Caco-2 (cell line): ENCODE measurements around the gene ELOVL1. TPM values are rescaled to one million over a fixed set of nuclear protein-coding genes. Genes with fewer than 3 reads are reported as not detected.

Experiments used
- BruUV-seq: library from RNA; stranded (reverse); fragments of 400-500 nt; replicated peaks from 2 replicates; lab custom pipeline; 2021; lab: Mats Ljungman, UMichigan
- CTCF ChIA-PET: fragments of 300-600 bp; sonication (Branson Sonifier 250); formaldehyde crosslinking; loops from one replicate; lab custom pipeline; 2022; ENCODE audit warnings: antibody characterized with exemption; lab: Charles Lee
- POLR2A ChIA-PET: fragments of 300-600 bp; sonication (Branson Sonifier 250); formaldehyde crosslinking; loops from one replicate; lab custom pipeline; 2022; ENCODE audit warnings: antibody characterized with exemption; lab: Charles Lee
- DNase-seq, 2 experiments: peaks; one replicate each; pipeline versions ENCODE4 v3.0.0 to v3.0.0-alpha.2; 2020 to 2022
- H3K27me3 ChIP-seq: replicated peaks from 2 replicates; pipeline ENCODE4 v1.6.0; 2011; ENCODE audit warnings: low read length; ENCODE audit not compliant: control insufficient read depth, insufficient read depth
- H3K36me3 ChIP-seq: 2 replicates; pipeline ENCODE4 v1.5.1; 2011; ENCODE audit warnings: low read length; ENCODE audit not compliant: control insufficient read depth, insufficient read depth
- H3K4me1 ChIP-seq: fragments of 250-450 bp; sonication (Bioruptor Pico); 2 replicates; pipeline ENCODE4 v1.5.1; 2020; ENCODE audit warnings: mild to moderate bottlenecking
- H3K4me3 ChIP-seq: 2 replicates; pipeline ENCODE4 v1.5.1; 2011; ENCODE audit warnings: low read depth, mild to moderate bottlenecking, control low read depth, low read length
- H3K9me3 ChIP-seq: fragments of 250-450 bp; sonication (Bioruptor Pico); 2 replicates; pipeline ENCODE4 v1.5.1; 2020; ENCODE audit warnings: mild to moderate bottlenecking, moderate library complexity
- H3K27ac Mint-ChIP-seq: one replicate; pipeline ENCODE4 v1.8.0; 2022; ENCODE audit warnings: mixed read lengths; ENCODE audit not compliant: unreplicated experiment
- H3K27me3 Mint-ChIP-seq: one replicate; pipeline ENCODE4 v1.8.0; 2022; ENCODE audit warnings: mixed read lengths; ENCODE audit not compliant: insufficient read depth, unreplicated experiment
- H3K36me3 Mint-ChIP-seq: one replicate; pipeline ENCODE4 v1.8.0; 2022; ENCODE audit warnings: mild to moderate bottlenecking, mixed read lengths; ENCODE audit not compliant: insufficient read depth, unreplicated experiment
- H3K4me1 Mint-ChIP-seq: one replicate; pipeline ENCODE4 v1.8.0; 2022; ENCODE audit warnings: low read depth, mixed read lengths; ENCODE audit not compliant: unreplicated experiment
- H3K4me3 Mint-ChIP-seq: one replicate; pipeline ENCODE4 v1.8.0; 2022; ENCODE audit warnings: mild to moderate bottlenecking, moderate library complexity, mixed read lengths; ENCODE audit not compliant: unreplicated experiment
- H3K9me3 Mint-ChIP-seq: one replicate; pipeline ENCODE4 v1.8.0; 2022; ENCODE audit warnings: mixed read lengths; ENCODE audit not compliant: unreplicated experiment
- intact Hi-C: fragments of 100-400 bp; cut with micrococcal nuclease; formaldehyde crosslinking; loops from one replicate; pipeline ENCODE4 v1.10.0; 2022; ENCODE audit not compliant: unreplicated experiment
- microRNA-seq: library from miRNA; unstranded; fragments of <30 nt; microRNA quantifications from one replicate; pipeline ENCODE4 v1.2.0, GENCODE V29; 2022
- total RNA-seq: library from RNA; stranded (reverse); gene quantifications from 2 replicates; pipeline ENCODE4 v1.2.3, GENCODE V29; 2022
- TF ChIP-seq, protein P1 (sequence below), 2 experiments: fragments of 200-600 bp in 1 of 2; IDR thresholded peaks; 1 replicate in 1 of 2; 2 replicates in 1 of 2; pipeline versions ENCODE4 v1.5.1 to v1.8.0; 2011 to 2022; ENCODE audit warnings: antibody characterized with exemption in 1 of 2, control low read depth in 1 of 2, inconsistent platforms in 1 of 2, low read depth in 1 of 2, low read length in 1 of 2, mild to moderate bottlenecking in 1 of 2, moderate library complexity in 1 of 2; ENCODE audit not compliant: insufficient read depth in 1 of 2, severe bottlenecking in 1 of 2, unreplicated experiment in 1 of 2

The ELOVL1 gene
- total RNA-seq, 1 experiment from 2014 or later: 66.8 TPM

DNA sequence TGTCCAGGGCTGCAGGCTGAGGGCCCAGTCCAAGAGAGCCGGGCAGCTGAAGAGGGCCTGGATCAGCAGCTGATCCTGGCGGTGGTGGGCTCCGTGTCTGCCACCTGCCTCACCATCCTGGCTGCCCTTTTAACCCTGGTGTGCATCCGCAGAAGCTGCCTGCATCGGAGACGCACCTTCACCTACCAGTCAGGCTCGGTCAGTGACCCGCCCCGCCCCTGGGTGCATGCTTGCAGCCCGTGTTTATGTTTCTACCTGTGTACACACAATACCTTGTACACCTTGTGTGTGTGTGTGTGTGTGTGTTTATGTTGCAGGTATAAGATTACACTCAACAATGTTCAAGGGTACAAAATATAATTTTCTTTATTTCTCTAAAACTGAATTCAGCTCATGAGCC lies 54.0 kb downstream of the ELOVL1 start:
- Mint-ChIP-seq H3K9me3 (no peaks in the 10 kb centered on the region), H3K4me1 (no peaks in the 10 kb centered on the region), H3K27ac (no peak overlapping the region), H3K4me3 (no peak overlapping the region), H3K36me3 (no peaks in the 10 kb centered on the region), H3K27me3 (no peaks in the 10 kb centered on the region)
- BruUV-seq: no TSS peak
- intact Hi-C loops: no loop called here
- no peaks in the 10 kb centered on the region for H3K4me1 ChIP-seq
- CTCF ChIA-PET: no interaction called here
- H3K36me3 ChIP-seq: no peaks in the 10 kb centered on the region
- POLR2A ChIA-PET: no interaction called here
- H3K9me3 ChIP-seq: no peaks in the 10 kb centered on the region
- peak in 1 of 2 experiments; percentile 14 for DNase-seq
- TF ChIP-seq, protein P1, sequence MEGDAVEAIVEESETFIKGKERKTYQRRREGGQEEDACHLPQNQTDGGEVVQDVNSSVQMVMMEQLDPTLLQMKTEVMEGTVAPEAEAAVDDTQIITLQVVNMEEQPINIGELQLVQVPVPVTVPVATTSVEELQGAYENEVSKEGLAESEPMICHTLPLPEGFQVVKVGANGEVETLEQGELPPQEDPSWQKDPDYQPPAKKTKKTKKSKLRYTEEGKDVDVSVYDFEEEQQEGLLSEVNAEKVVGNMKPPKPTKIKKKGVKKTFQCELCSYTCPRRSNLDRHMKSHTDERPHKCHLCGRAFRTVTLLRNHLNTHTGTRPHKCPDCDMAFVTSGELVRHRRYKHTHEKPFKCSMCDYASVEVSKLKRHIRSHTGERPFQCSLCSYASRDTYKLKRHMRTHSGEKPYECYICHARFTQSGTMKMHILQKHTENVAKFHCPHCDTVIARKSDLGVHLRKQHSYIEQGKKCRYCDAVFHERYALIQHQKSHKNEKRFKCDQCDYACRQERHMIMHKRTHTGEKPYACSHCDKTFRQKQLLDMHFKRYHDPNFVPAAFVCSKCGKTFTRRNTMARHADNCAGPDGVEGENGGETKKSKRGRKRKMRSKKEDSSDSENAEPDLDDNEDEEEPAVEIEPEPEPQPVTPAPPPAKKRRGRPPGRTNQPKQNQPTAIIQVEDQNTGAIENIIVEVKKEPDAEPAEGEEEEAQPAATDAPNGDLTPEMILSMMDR (IDR thresholded peaks at IDR 0.05; ENCODE audit: insufficient read depth in 1 of 2, low read depth in 1 of 2, low read length in 1 of 2, severe bottlenecking in 1 of 2, unreplicated experiment in 1 of 2): no peak
- H3K4me3 ChIP-seq: no peak overlapping the region
- H3K27me3 ChIP-seq: no peaks in the 10 kb centered on the region

Small RNAs within 50 kb of the gene (microRNA-seq; reads per million reads assigned to microRNA genes)
- not detected for gene MIR6734

Other genes with a start within 250 kb of the ELOVL1 start
- 56.3 and 61.6 TPM in 2 replicates for gene EBNA1BP2, start 195.7 kb downstream of the ELOVL1 start, total RNA-seq
- 0.23 and 0.35 TPM in 2 replicates for gene CFAP57, start 195.7 kb downstream of the ELOVL1 start, total RNA-seq
- gene TMEM125, start 98.0 kb downstream of the ELOVL1 start, total RNA-seq: 22.8 and 25.9 TPM in 2 replicates
- gene C1orf210, start 82.4 kb downstream of the ELOVL1 start, total RNA-seq: 7.8 and 9.6 TPM in 2 replicates
- gene TIE1, start 67.0 kb downstream of the ELOVL1 start, total RNA-seq: not detected in 2 replicates
- 0.49 TPM in 1 of 2 replicates, not detected in the other for gene MPL, start 30.2 kb downstream of the ELOVL1 start, total RNA-seq
- 123 and 125 TPM in 2 replicates for gene CDC20, start 9.0 kb downstream of the ELOVL1 start, total RNA-seq
- 33.3 and 35.8 TPM in 2 replicates for gene MED8, start 21.8 kb upstream of the ELOVL1 start, total RNA-seq
- gene SZT2, start 21.9 kb upstream of the ELOVL1 start, total RNA-seq: 29.0 and 31.6 TPM in 2 replicates
- gene HYI, start 85.9 kb upstream of the ELOVL1 start, total RNA-seq: 34.5 and 35.4 TPM in 2 replicates
- 158 TPM in 2 replicates for gene PTPRF, start 162.9 kb upstream of the ELOVL1 start, total RNA-seq